ENCODE data around the gene PPY.
"Not testable (repeated sequence)": the region's sequence is repeated elsewhere in the genome, so short reads cannot be mapped to it uniquely, and the experiment has no call there.

The PPY gene

GRCh38 chr17:43966276-43966675 is 24.0 kb upstream of the PPY start:
- Histone ChIP-seq H3K9me3 (ENCODE audit: control insufficient read depth in 1 of 2, low read length in 2 of 2) (no peaks in the 10 kb centered on the region), H3K27me3 (ENCODE audit: control insufficient read depth in 1 of 2, insufficient read depth in 2 of 2, low read length in 2 of 2) (peaks cover 0 to 12% of the 10 kb centered on the region in 2 donors), H3K4me3 (ENCODE audit: low read depth in 1 of 2, low read length in 2 of 2) (no peak overlapping the region), H3K27ac (ENCODE audit: low read depth, low read length) (no peak overlapping the region), H3K36me3 (ENCODE audit: control insufficient read depth in 1 of 2, insufficient read depth in 2 of 2, low read length in 2 of 2) (no peaks in the 10 kb centered on the region), H3K9ac (ENCODE audit: low read depth in 1 of 2, low read length in 2 of 2) (no peak overlapping the region), H3K4me1 (ENCODE audit: control insufficient read depth in 1 of 2, insufficient read depth in 2 of 2, low read length in 2 of 2) (no peaks in the 10 kb centered on the region)

- Histone ChIP-seq H3K4me1 (ENCODE audit: control insufficient read depth in 1 of 2, insufficient read depth in 2 of 2, low read length in 2 of 2) (no peaks in the 10 kb centered on the region), H3K36me3 (ENCODE audit: control insufficient read depth in 1 of 2, insufficient read depth in 2 of 2, low read length in 2 of 2) (no peaks in the 10 kb centered on the region), H3K9ac (ENCODE audit: low read depth in 1 of 2, low read length in 2 of 2) (no peak overlapping the region), H3K9me3 (ENCODE audit: control insufficient read depth in 1 of 2, low read length in 2 of 2) (no peaks in the 10 kb centered on the region), H3K4me3 (ENCODE audit: low read depth in 1 of 2, low read length in 2 of 2) (no peak overlapping the region), H3K27ac (ENCODE audit: low read depth, low read length) (no peak overlapping the region), H3K27me3 (ENCODE audit: control insufficient read depth in 1 of 2, insufficient read depth in 2 of 2, low read length in 2 of 2) (peaks cover 0 to 12% of the 10 kb centered on the region in 2 donors)
Measured at GRCh38 chr17:43962479-43962878, 20.2 kb upstream of the PPY start.

GRCh38 chr17:43961954-43962353 is 19.7 kb upstream of the PPY start:
- Histone ChIP-seq H3K9ac (ENCODE audit: low read depth in 1 of 2, low read length in 2 of 2) (no peak overlapping the region), H3K4me3 (ENCODE audit: low read depth in 1 of 2, low read length in 2 of 2) (no peak overlapping the region), H3K27ac (ENCODE audit: low read depth, low read length) (no peak overlapping the region), H3K27me3 (ENCODE audit: control insufficient read depth in 1 of 2, insufficient read depth in 2 of 2, low read length in 2 of 2) (peaks cover 0 to 12% of the 10 kb centered on the region in 2 donors), H3K4me1 (ENCODE audit: control insufficient read depth in 1 of 2, insufficient read depth in 2 of 2, low read length in 2 of 2) (no peaks in the 10 kb centered on the region), H3K9me3 (ENCODE audit: control insufficient read depth in 1 of 2, low read length in 2 of 2) (no peaks in the 10 kb centered on the region), H3K36me3 (ENCODE audit: control insufficient read depth in 1 of 2, insufficient read depth in 2 of 2, low read length in 2 of 2) (no peaks in the 10 kb centered on the region)

- not testable (repeated sequence) for H3K4me3 ChIP-seq (ENCODE audit: low read depth in 1 of 2, low read length in 2 of 2); H3K27ac ChIP-seq (ENCODE audit: low read depth, low read length); H3K36me3 ChIP-seq (ENCODE audit: control insufficient read depth in 1 of 2, insufficient read depth in 2 of 2, low read length in 2 of 2); H3K9ac ChIP-seq (ENCODE audit: low read depth in 1 of 2, low read length in 2 of 2); H3K9me3 ChIP-seq (ENCODE audit: control insufficient read depth in 1 of 2, low read length in 2 of 2); H3K4me1 ChIP-seq (ENCODE audit: control insufficient read depth in 1 of 2, insufficient read depth in 2 of 2, low read length in 2 of 2)
- peaks cover 0 to 15% of the 10 kb centered on the region in 2 donors for H3K27me3 ChIP-seq (ENCODE audit: control insufficient read depth in 1 of 2, insufficient read depth in 2 of 2, low read length in 2 of 2)
Measured at GRCh38 chr17:43961292-43961691, 19.0 kb upstream of the PPY start.

- no peak overlapping the region for H3K27ac ChIP-seq (ENCODE audit: low read depth, low read length)
- no peaks in the 10 kb centered on the region for H3K36me3 ChIP-seq (ENCODE audit: control insufficient read depth in 1 of 2, insufficient read depth in 2 of 2, low read length in 2 of 2)
- no peak overlapping the region for H3K9ac ChIP-seq (ENCODE audit: low read depth in 1 of 2, low read length in 2 of 2)
- no peaks in the 10 kb centered on the region for H3K4me1 ChIP-seq (ENCODE audit: control insufficient read depth in 1 of 2, insufficient read depth in 2 of 2, low read length in 2 of 2)
- H3K27me3 ChIP-seq (ENCODE audit: control insufficient read depth in 1 of 2, insufficient read depth in 2 of 2, low read length in 2 of 2): peaks cover 0 to 13% of the 10 kb centered on the region in 2 donors
- no peak overlapping the region for H3K4me3 ChIP-seq (ENCODE audit: low read depth in 1 of 2, low read length in 2 of 2)
- H3K9me3 ChIP-seq (ENCODE audit: control insufficient read depth in 1 of 2, low read length in 2 of 2): no peaks in the 10 kb centered on the region
Measured at GRCh38 chr17:43958748-43959352, 16.6 kb upstream of the PPY start.

- peaks cover 22 to 26% of the 10 kb centered on the region in 2 donors for H3K27me3 ChIP-seq (ENCODE audit: control insufficient read depth in 1 of 2, insufficient read depth in 2 of 2, low read length in 2 of 2)
Measured at GRCh38 chr17:43956222-43956621, 13.9 kb upstream of the PPY start.

GRCh38 chr17:43953746-43954145 is 11.5 kb upstream of the PPY start, which contains the start of gene PYY:
Gene PYY (minus strand): TSS chr17:43953940. CDS start chr17:43953483, 457 bp downstream.
- H3K9ac ChIP-seq (ENCODE audit: low read depth in 1 of 2, low read length in 2 of 2): no peak within 1 kb of the TSS
- H3K36me3 ChIP-seq (ENCODE audit: control insufficient read depth in 1 of 2, insufficient read depth in 2 of 2, low read length in 2 of 2): no peaks in the 10 kb centered on the region
- no peak within 1 kb of the TSS for H3K4me3 ChIP-seq (ENCODE audit: low read depth in 1 of 2, low read length in 2 of 2)
- H3K4me1 ChIP-seq (ENCODE audit: control insufficient read depth in 1 of 2, insufficient read depth in 2 of 2, low read length in 2 of 2): peaks cover 0 to 9% of the 10 kb centered on the region in 2 donors
- H3K9me3 ChIP-seq (ENCODE audit: control insufficient read depth in 1 of 2, low read length in 2 of 2): no peaks in the 10 kb centered on the region
- no peak within 1 kb of the TSS for H3K27ac ChIP-seq (ENCODE audit: low read depth, low read length)
- peaks cover 27 to 32% of the 10 kb centered on the region in 2 donors for H3K27me3 ChIP-seq (ENCODE audit: control insufficient read depth in 1 of 2, insufficient read depth in 2 of 2, low read length in 2 of 2)

More at GRCh38 chr17:43956222-43956621, 13.9 kb upstream of the PPY start:
- H3K27ac ChIP-seq (ENCODE audit: low read depth, low read length): no peak overlapping the region
- H3K4me3 ChIP-seq (ENCODE audit: low read depth in 1 of 2, low read length in 2 of 2): no peak overlapping the region
- H3K36me3 ChIP-seq (ENCODE audit: control insufficient read depth in 1 of 2, insufficient read depth in 2 of 2, low read length in 2 of 2): no peaks in the 10 kb centered on the region
- H3K9me3 ChIP-seq (ENCODE audit: control insufficient read depth in 1 of 2, low read length in 2 of 2): no peaks in the 10 kb centered on the region
- H3K9ac ChIP-seq (ENCODE audit: low read depth in 1 of 2, low read length in 2 of 2): no peak overlapping the region
- H3K4me1 ChIP-seq (ENCODE audit: control insufficient read depth in 1 of 2, insufficient read depth in 2 of 2, low read length in 2 of 2): peaks cover 0 to 9% of the 10 kb centered on the region in 2 donors

GRCh38 chr17:43952724-43953666 is 10.7 kb upstream of the PPY start:
- H3K4me1 ChIP-seq (ENCODE audit: control insufficient read depth in 1 of 2, insufficient read depth in 2 of 2, low read length in 2 of 2): peaks cover 0 to 9% of the 10 kb centered on the region in 2 donors
- H3K9me3 ChIP-seq (ENCODE audit: control insufficient read depth in 1 of 2, low read length in 2 of 2): no peaks in the 10 kb centered on the region
- peaks cover 27 to 32% of the 10 kb centered on the region in 2 donors for H3K27me3 ChIP-seq (ENCODE audit: control insufficient read depth in 1 of 2, insufficient read depth in 2 of 2, low read length in 2 of 2)
- no peak overlapping the region for H3K27ac ChIP-seq (ENCODE audit: low read depth, low read length)
- no peaks in the 10 kb centered on the region for H3K36me3 ChIP-seq (ENCODE audit: control insufficient read depth in 1 of 2, insufficient read depth in 2 of 2, low read length in 2 of 2)
- no peak overlapping the region for H3K4me3 ChIP-seq (ENCODE audit: low read depth in 1 of 2, low read length in 2 of 2)
- no peak overlapping the region for H3K9ac ChIP-seq (ENCODE audit: low read depth in 1 of 2, low read length in 2 of 2)

GRCh38 chr17:43952351-43952723 is 10.1 kb upstream of the PPY start:
- no peaks in the 10 kb centered on the region for H3K36me3 ChIP-seq (ENCODE audit: control insufficient read depth in 1 of 2, insufficient read depth in 2 of 2, low read length in 2 of 2)
- no peak overlapping the region for H3K4me3 ChIP-seq (ENCODE audit: low read depth in 1 of 2, low read length in 2 of 2)

GRCh38 chr17:43951750-43952149 is 9.5 kb upstream of the PPY start:
- H3K27me3 ChIP-seq (ENCODE audit: control insufficient read depth in 1 of 2, insufficient read depth in 2 of 2, low read length in 2 of 2): peaks cover 27 to 32% of the 10 kb centered on the region in 2 donors
- no peak overlapping the region for H3K9ac ChIP-seq (ENCODE audit: low read depth in 1 of 2, low read length in 2 of 2)
- H3K4me1 ChIP-seq (ENCODE audit: control insufficient read depth in 1 of 2, insufficient read depth in 2 of 2, low read length in 2 of 2): peaks cover 0 to 9% of the 10 kb centered on the region in 2 donors
- no peak overlapping the region for H3K27ac ChIP-seq (ENCODE audit: low read depth, low read length)
- H3K4me3 ChIP-seq (ENCODE audit: low read depth in 1 of 2, low read length in 2 of 2): no peak overlapping the region
- H3K9me3 ChIP-seq (ENCODE audit: control insufficient read depth in 1 of 2, low read length in 2 of 2): no peaks in the 10 kb centered on the region
- H3K36me3 ChIP-seq (ENCODE audit: control insufficient read depth in 1 of 2, insufficient read depth in 2 of 2, low read length in 2 of 2): no peaks in the 10 kb centered on the region

More at GRCh38 chr17:43952351-43952723, 10.1 kb upstream of the PPY start:
- Histone ChIP-seq H3K27me3 (ENCODE audit: control insufficient read depth in 1 of 2, insufficient read depth in 2 of 2, low read length in 2 of 2) (peaks cover 27 to 32% of the 10 kb centered on the region in 2 donors), H3K4me1 (ENCODE audit: control insufficient read depth in 1 of 2, insufficient read depth in 2 of 2, low read length in 2 of 2) (peaks cover 0 to 9% of the 10 kb centered on the region in 2 donors), H3K9ac (ENCODE audit: low read depth in 1 of 2, low read length in 2 of 2) (no peak overlapping the region), H3K27ac (ENCODE audit: low read depth, low read length) (no peak overlapping the region), H3K9me3 (ENCODE audit: control insufficient read depth in 1 of 2, low read length in 2 of 2) (no peaks in the 10 kb centered on the region)
